Breast epithelium (tissue), 3 donors: Measurements from ENCODE around the gene CPNE5.
A peak's percentile ranks its signal among the peaks of the same experiment; 100 is the strongest.

Source experiments
- CTCF ChIP-seq, 3 donors: fragments of 450-650 bp; IDR thresholded peaks; one replicate each; pipeline ENCODE4 v1.5.1; 2016 to 2017; ENCODE audit warnings: antibody characterized with exemption in 3 of 3, mild to moderate bottlenecking in 3 of 3, moderate library complexity in 3 of 3
- POLR2A ChIP-seq: fragments of 450-650 bp; IDR thresholded peaks from one replicate; pipeline ENCODE4 v1.6.1; 2016; ENCODE audit warnings: antibody characterized with exemption, mild to moderate bottlenecking, moderate library complexity
- POLR2AphosphoS5 ChIP-seq, 3 donors: sonication (generic); formaldehyde crosslinking; IDR thresholded peaks; one replicate each; pipeline ENCODE4 v1.6.1; 2017; ENCODE audit warnings: antibody characterized with exemption in 3 of 3

- TF ChIP-seq CTCF (IDR thresholded peaks at IDR 0.05): peak; percentile 88 to 93 (median 90)
- TF ChIP-seq POLR2A: no peak
- no peak for TF ChIP-seq POLR2AphosphoS5 (IDR thresholded peaks at IDR 0.05)
Observed at GRCh38 chr6:36759148-36759759, 80.0 kb downstream of the CPNE5 start.
